Gastroesophageal sphincter (tissue), 3 donors: Measurements from ENCODE around the gene ZBTB7C.

ENCODE experiments used
- CTCF ChIP-seq, 4 experiments: fragments of 200-600 bp in 2 of 4; fragments of 450-650 bp in 2 of 4; sonication (generic) in 1 of 4; IDR thresholded peaks; one replicate each; pipeline ENCODE4 v1.5.1; 2017 to 2019; ENCODE audit warnings: antibody characterized with exemption in 4 of 4, mild to moderate bottlenecking in 2 of 4, moderate library complexity in 2 of 4
- POLR2A ChIP-seq, 2 donors: fragments of 450-650 bp; IDR thresholded peaks; one replicate each; pipeline ENCODE4 v1.6.1; 2017; ENCODE audit warnings: antibody characterized with exemption in 2 of 2, mild to moderate bottlenecking in 2 of 2, moderate library complexity in 1 of 2
- POLR2AphosphoS5 ChIP-seq: sonication (generic); formaldehyde crosslinking; IDR thresholded peaks from one replicate; pipeline ENCODE4 v1.6.1; 2017; ENCODE audit warnings: antibody characterized with exemption

- TF ChIP-seq CTCF (IDR thresholded peaks at IDR 0.05) = no peak
- TF ChIP-seq POLR2A (IDR thresholded peaks at IDR 0.05) = no peak
- TF ChIP-seq POLR2AphosphoS5 = no peak
Observed at GRCh38 chr18:48219037-48219809, 190.0 kb downstream of the ZBTB7C start.
